Prostate gland (tissue), 2 donors: Measurements from ENCODE around the gene NPIPB8. TPM values are rescaled to one million over a fixed set of nuclear protein-coding genes. Genes with fewer than 3 reads are reported as not detected.
"Not testable (repeated sequence)": the region's sequence is repeated elsewhere in the genome, so short reads cannot be mapped to it uniquely, and the experiment has no call there.

Experiments
- DNase-seq: peaks from one replicate; pipeline ENCODE4 v3.0.0-alpha.2; 2019; ENCODE audit warnings: low spot score
- H3K27ac ChIP-seq, 2 donors: fragments of 200-600 bp; sonication (generic); 2 replicates each; pipeline ENCODE4 v1.5.1; 2017 to 2019
- H3K27me3 ChIP-seq: fragments of 200-600 bp; sonication (generic); replicated peaks from 2 replicates; pipeline ENCODE4 v1.5.1; 2019; ENCODE audit not compliant: insufficient read depth
- H3K36me3 ChIP-seq, 2 donors: fragments of 200-600 bp; sonication (generic); 1 replicate in 1 of 2; 2 replicates in 1 of 2; pipeline versions ENCODE4 v1.5.1 to v1.8.1; 2017 to 2019
- H3K4me1 ChIP-seq: fragments of 200-600 bp; sonication (generic); replicated peaks from 2 replicates; pipeline ENCODE4 v1.5.1; 2019
- H3K4me3 ChIP-seq, 2 donors: fragments of 200-600 bp; sonication (generic); 2 replicates each; pipeline ENCODE4 v1.5.1; 2017 to 2019
- H3K9me3 ChIP-seq: fragments of 200-600 bp; sonication (generic); 2 replicates; pipeline ENCODE4 v1.5.1; 2017
- CTCF ChIP-seq, 4 experiments: fragments of 200-600 bp in 2 of 4; fragments of 450-650 bp in 2 of 4; sonication (generic) in 2 of 4; IDR thresholded peaks; 1 replicate in 3 of 4; 2 replicates in 1 of 4; pipeline ENCODE4 v1.5.1; 2016 to 2019; ENCODE audit warnings: antibody characterized with exemption in 4 of 4, mild to moderate bottlenecking in 2 of 4, moderate library complexity in 2 of 4
- POLR2A ChIP-seq: fragments of 450-650 bp; IDR thresholded peaks from one replicate; pipeline ENCODE4 v1.6.1; 2016; ENCODE audit warnings: antibody characterized with exemption, mild to moderate bottlenecking
- POLR2AphosphoS5 ChIP-seq: sonication (generic); formaldehyde crosslinking; IDR thresholded peaks from one replicate; pipeline ENCODE4 v1.6.1; 2017; ENCODE audit warnings: antibody characterized with exemption
- WGBS: methylation state at CpG from one replicate; pipeline ENCODE4 v1.1.5; 2018; 5-methylcytosine and 5-hydroxymethylcytosine counted together
- intact Hi-C: fragments of 100-400 bp; cut with DNase I; formaldehyde crosslinking; loops from one replicate; pipeline ENCODE4 v1.14.2; 2022
- total RNA-seq, 2 donors: library from RNA; depleted of rRNA; stranded (reverse); fragments of >200 nt; gene quantifications; one replicate each; pipeline ENCODE4 v1.1.0, GENCODE V29; 2016

Gene NPIPB8
- total RNA-seq, 2 donors from 2014 or later: 6.0 TPM; not detected in 1

GRCh38 chr16:28597692-28598261 is 40.1 kb upstream of the NPIPB8 start:
- no peaks in the 10 kb centered on the region for H3K27me3 ChIP-seq
- no peak overlapping the region for H3K4me3 ChIP-seq
- H3K36me3 ChIP-seq: no peaks in the 10 kb centered on the region
- H3K4me1 ChIP-seq: no peaks in the 10 kb centered on the region
- no peak overlapping the region for H3K27ac ChIP-seq
- H3K9me3 ChIP-seq: no peaks in the 10 kb centered on the region
- no peak for TF ChIP-seq POLR2AphosphoS5
- TF ChIP-seq CTCF (IDR thresholded peaks at IDR 0.05): no peak
- no peak for TF ChIP-seq POLR2A
- DNase-seq: no peak
- 82% methylated on average over 9 of the region's 9 CpGs for WGBS
- intact Hi-C loops: no loop called here

GRCh38 chr16:28599377-28600285 is 38.2 kb upstream of the NPIPB8 start:
- H3K4me1 ChIP-seq, H3K27ac ChIP-seq, H3K27me3 ChIP-seq, intact Hi-C loops, DNase-seq, H3K9me3 ChIP-seq, H3K36me3 ChIP-seq, H3K4me3 ChIP-seq: not testable (repeated sequence)
- WGBS: no CpG with 5 or more reads among the region's 17 CpGs

- intact Hi-C loops, H3K27ac ChIP-seq, DNase-seq, H3K36me3 ChIP-seq, H3K4me1 ChIP-seq, H3K4me3 ChIP-seq, H3K27me3 ChIP-seq, H3K9me3 ChIP-seq: not testable (repeated sequence)
- WGBS: 48% methylated on average over 13 of the region's 20 CpGs
These were observed 36.9 kb upstream of the NPIPB8 start for GRCh38 chr16:28600965-28601364.

GRCh38 chr16:28601589-28601988 is 36.3 kb upstream of the NPIPB8 start:
- intact Hi-C loops, H3K4me1 ChIP-seq, H3K27me3 ChIP-seq, DNase-seq, H3K27ac ChIP-seq, H3K36me3 ChIP-seq, H3K4me3 ChIP-seq, H3K9me3 ChIP-seq: not testable (repeated sequence)
- WGBS: 84% methylated on average over 13 of the region's 13 CpGs

GRCh38 chr16:28602062-28602461 is 35.8 kb upstream of the NPIPB8 start:
- H3K27ac ChIP-seq, H3K4me1 ChIP-seq, H3K36me3 ChIP-seq, H3K4me3 ChIP-seq, H3K27me3 ChIP-seq, intact Hi-C loops, DNase-seq, H3K9me3 ChIP-seq: not testable (repeated sequence)
- WGBS: no CpG with 5 or more reads among the region's 10 CpGs

GRCh38 chr16:28602529-28602928 is 35.3 kb upstream of the NPIPB8 start:
- intact Hi-C loops: no loop called here
- no peak overlapping the region for H3K4me3 ChIP-seq
- H3K4me1 ChIP-seq: no peaks in the 10 kb centered on the region
- 68% methylated on average over 4 of the region's 6 CpGs for whole genome bisulfite sequencing
- TF ChIP-seq POLR2A (no peak), POLR2AphosphoS5 (no peak), CTCF (IDR thresholded peaks at IDR 0.05) (no peak)
- H3K36me3 ChIP-seq: no peaks in the 10 kb centered on the region
- no peak for DNase-seq
- no peaks in the 10 kb centered on the region for H3K27me3 ChIP-seq
- H3K27ac ChIP-seq: no peak overlapping the region
- H3K9me3 ChIP-seq: no peaks in the 10 kb centered on the region
